Renal pelvis (tissue), 4 donors: ENCODE data around the gene LCORL. TPM values are rescaled to one million over a fixed set of nuclear protein-coding genes. Genes with fewer than 3 reads are reported as not detected.
A peak's percentile ranks its signal among the peaks of the same experiment; 100 is the strongest.
"Not testable (repeated sequence)": the region's sequence is repeated elsewhere in the genome, so short reads cannot be mapped to it uniquely, and the experiment has no call there.

Source experiments
- DNase-seq: peaks from one replicate; pipeline ENCODE4 v3.0.0-alpha.2; 2013
- polyA plus RNA-seq, 3 donors: library from polyadenylated mRNA; unstranded; fragments of 120-200 nt; gene quantifications; one replicate each; pipeline ENCODE4 v1.2.1, GENCODE V29; 2013; ENCODE audit not compliant: insufficient read length in 3 of 3

Gene LCORL
- polyA plus RNA-seq, 3 donors, result 22.3 to 25.3 (median 24.9) TPM

DNA sequence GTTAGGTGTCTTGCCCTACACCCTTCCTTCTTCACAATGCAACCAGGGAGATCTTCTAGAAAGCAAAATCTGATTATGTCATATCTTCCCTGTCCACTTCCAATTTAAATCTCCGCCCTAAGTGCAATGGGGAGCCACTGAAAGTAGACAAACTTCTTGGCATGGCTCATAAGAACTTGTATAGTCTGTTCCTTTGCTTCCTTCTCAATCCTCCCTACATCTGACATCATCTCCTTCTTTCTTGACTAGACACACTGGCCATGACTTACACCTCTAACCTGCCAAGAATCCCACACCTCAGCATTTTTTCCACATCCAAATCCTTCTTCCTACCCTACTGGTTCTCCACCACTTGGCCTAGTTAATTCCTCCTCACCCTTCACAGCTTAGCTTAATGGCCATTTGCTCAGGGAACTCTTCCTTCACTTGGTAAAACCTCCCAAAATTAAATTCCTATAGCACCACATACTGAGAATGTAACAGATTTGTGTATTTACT, 155.6 kb downstream of the LCORL start:
- no peak for DNase-seq

DNA sequence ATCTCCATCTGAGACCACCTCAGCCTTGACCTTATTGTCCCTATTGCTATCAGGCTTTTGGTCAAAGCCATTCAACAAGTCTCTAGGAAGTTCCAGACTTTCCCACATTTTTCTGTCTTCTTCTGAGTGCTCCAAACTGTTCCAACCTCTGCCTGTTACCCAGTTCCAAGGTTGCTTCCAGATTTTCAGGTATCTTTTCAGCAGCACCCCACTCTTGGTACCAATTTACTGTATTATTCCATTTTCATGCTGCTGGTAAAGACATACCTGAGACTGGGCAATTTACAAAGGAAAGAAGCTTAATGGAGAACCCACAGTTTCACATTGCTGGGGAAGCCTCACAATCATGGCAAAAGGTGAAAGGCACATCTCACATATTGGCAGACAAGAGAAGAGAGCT, 159.6 kb downstream of the LCORL start:
- not testable (repeated sequence) for DNase-seq

GRCh38 chr4:17859793-17860406, 161.7 kb downstream of the LCORL start:
- DNase-seq, result no peak

DNA sequence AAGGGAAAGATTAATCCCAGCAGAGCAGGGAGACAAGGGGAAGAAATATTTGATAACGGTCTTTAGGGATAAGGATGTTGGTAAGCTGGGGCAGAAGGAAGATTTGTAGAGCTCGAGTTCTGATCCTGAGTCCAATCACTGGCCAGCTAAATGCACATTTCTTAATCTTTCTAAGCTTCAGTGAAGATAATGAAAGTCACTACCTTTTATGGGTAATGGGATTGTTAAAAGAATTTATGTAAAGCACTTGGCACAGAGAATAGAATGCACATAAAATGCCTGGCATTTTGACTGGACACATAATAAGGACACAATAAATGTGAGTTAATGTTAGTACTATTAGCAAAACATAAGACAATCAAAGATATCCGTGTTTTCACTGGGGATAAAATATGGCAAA, 167.5 kb downstream of the LCORL start:
- DNase-seq, result no peak

GRCh38 chr4:17851959-17852358, 169.6 kb downstream of the LCORL start:
- no peak for DNase-seq

GRCh38 chr4:17850295-17850694, 171.3 kb downstream of the LCORL start:
- DNase-seq, result not testable (repeated sequence)

DNA sequence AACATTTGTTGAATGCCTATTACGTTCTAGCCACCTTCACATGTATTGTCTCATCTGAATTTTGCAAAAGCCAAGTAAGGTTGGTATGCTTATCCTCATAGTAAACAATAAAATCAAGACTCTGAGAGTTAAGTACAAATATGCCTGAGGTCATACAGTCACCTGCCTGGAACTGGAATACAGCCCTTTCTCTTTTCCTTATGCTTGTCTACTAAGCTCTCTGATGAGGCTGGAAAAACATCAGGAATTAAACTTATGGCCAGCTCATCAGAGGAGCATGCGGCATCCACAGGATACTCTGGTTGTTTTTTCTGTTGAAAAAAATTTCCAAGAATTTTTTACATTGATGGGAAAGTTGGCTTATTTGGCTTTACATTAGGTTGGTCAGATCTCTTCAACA, 175.3 kb downstream of the LCORL start:
- DNase-seq, result no peak

DNA sequence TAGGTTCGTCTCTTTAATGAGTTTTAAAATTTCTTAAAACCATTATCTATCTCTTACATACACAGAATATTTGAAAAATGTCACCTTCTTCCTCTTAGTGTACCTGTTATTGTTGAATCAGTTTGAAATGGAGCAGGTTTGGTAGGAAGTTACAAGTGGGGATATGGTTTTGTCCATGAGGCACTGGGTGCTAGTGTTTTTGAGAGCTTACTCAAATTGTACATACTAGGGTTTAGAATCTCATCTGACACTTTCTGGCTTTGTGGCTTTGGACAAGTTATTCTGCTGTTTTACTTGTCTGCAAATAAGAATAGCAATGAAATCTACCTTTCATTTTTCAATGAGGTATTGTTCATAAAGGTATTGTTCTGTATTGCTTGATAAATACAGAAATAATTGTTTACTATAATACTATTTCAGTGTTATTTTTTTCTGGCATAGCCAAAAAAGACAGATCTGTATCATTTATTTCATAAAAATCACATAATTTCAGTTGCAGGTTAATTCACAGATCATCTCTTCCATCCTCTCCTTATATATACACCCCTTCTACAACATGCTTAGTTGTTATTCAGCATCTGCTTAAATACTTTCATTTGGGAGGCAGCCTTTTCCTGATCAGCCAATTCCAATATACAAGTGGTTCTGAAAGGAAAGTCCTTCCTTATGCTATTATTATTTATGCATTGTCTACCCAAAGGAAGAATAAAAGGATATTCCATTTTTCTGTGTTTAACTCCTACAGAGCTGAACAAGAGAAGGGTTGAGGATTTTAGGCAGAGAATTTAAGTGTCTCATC, 197.5 kb downstream of the LCORL start:
- no peak for DNase-seq

DNA sequence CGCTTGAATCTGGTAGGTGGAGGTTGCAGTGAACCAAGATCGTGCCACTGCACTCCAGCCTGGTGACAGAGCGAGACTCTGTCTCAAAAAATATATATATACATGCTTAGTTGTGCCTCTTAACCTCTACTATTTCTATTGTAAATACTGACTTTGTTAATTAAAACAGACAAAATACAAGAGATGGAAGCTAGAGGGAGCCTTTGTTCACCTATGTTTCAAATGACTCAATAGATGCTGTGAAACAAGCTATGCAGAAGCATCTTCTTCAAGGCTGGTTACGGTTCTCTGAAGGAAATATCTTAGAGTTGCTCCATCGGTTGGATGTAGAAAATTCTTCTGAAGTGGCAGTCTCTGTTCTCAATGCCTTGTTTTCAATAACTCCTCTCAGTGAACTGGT, 204.5 kb downstream of the LCORL start:
- peak; percentile 35 for DNase-seq

- no peak for DNase-seq
Observed at GRCh38 chr4:17816142-17816541, 205.4 kb downstream of the LCORL start.

GRCh38 chr4:17814140-17814539, 207.4 kb downstream of the LCORL start:
- no peak for DNase-seq

- DNase-seq, result no peak
Observed at GRCh38 chr4:17812801-17813200, 208.8 kb downstream of the LCORL start.

- no peak for DNase-seq
Observed at GRCh38 chr4:17812125-17812524, 209.4 kb downstream of the LCORL start.

- DNase-seq, result no peak
Observed at GRCh38 chr4:17811078-17811603, 210.4 kb downstream of the LCORL start.

GRCh38 chr4:17810260-17811077, 211.1 kb downstream of the LCORL start, which contains the start of the genes DCAF16 and NCAPG:
Gene DCAF16 (minus strand): TSS chr4:17810757. CDS start chr4:17804141, 6,616 bp downstream.
Gene NCAPG (plus strand): TSS chr4:17810979. CDS start chr4:17811078, 99 bp downstream.
- DNase-seq, result peak; percentile 100

GRCh38 chr4:17809667-17810066, 211.9 kb downstream of the LCORL start:
- no peak for DNase-seq

GRCh38 chr4:17807446-17807845, 214.1 kb downstream of the LCORL start:
- DNase-seq, result no peak

DNA sequence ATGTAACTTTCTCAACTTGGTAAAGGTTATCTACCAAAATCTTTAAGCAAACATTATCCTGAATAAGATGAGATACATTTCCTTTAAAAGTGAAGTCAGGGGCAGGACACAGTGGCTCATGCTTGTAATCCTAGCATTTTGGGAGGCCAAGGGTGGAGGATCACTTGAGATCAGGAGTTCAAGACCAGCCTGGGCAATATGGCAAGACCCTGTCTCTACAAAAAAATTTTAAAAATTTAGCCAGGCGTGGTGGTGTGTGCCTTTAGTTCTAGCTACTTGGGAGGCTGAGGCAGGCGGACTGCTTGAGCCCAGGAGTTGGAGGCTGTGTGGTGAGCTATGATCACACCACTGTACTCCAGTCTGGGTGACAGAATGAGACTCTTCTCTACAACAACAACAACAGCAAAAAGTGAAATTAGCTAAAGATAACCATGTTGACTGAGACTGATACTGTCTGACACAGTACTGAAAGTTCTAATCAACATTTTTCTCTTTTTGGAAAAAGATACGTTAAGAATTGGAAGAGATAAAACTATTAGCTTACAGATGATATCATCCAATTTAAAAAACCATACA, 215.9 kb downstream of the LCORL start:
- DNase-seq, result no peak

GRCh38 chr4:17797808-17798207, 223.7 kb downstream of the LCORL start:
- DNase-seq, result no peak

DNA sequence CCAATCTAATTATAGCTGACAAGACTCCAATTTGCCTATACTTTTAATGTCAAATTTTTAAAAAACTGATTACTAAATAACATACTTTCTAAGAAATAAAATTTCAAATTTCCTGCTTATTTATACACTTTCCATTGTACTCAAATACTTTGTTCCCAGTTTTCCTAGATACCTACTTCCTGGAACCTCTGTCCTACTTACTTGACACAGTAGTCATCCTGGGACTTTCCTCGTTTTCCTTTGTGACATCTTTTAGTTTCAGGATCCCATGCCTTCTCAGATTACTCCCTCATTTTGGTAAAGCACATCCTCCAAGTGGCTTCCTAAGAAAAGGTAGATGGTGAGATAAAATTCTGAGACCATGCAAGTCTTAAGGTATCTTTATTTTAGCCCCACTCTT, 226.8 kb downstream of the LCORL start:
- no peak for DNase-seq
